ENCODE results near the gene HOOK1.

Gene HOOK1

GRCh38 chr1:59814901-59815825, at the start of gene HOOK1:
TSS of gene HOOK1 (plus strand) at chr1:59814949. CDS start at chr1:59815118, 169 bp downstream.
- peak; percentile 39 for DNase-seq

- DNase-seq, result no peak
Measured at GRCh38 chr1:59765011-59765730, 49.6 kb upstream of the HOOK1 start.

- DNase-seq, result no peak
Measured at GRCh38 chr1:59766227-59766855, 48.4 kb upstream of the HOOK1 start.

GRCh38 chr1:59767119-59767518, 47.6 kb upstream of the HOOK1 start:
- no peak for DNase-seq

GRCh38 chr1:59768792-59769735, 45.7 kb upstream of the HOOK1 start:
- DNase-seq, result peak; percentile 88

- no peak for DNase-seq
Measured at GRCh38 chr1:59769736-59770095, 45.0 kb upstream of the HOOK1 start.

GRCh38 chr1:59771361-59771760, 43.4 kb upstream of the HOOK1 start:
- DNase-seq, result no peak

DNA sequence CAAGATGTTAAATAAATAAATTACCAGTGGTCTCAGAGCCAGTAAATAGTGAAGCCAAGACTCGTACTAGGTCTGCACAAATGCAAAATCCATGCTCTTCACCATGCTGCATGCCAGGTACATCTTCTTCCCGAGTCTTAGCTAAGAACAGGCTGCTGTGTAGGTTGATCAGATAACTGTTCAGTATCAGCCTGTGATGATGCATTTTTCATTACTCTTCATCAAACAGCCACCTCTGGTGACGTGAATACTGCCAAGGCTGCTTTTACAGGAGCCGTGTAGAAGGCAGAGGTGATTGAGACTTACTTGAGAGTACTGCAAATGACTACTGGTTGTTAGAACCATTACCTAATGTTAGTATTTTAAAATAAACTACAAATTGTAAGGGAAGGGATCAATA, 39.3 kb upstream of the HOOK1 start:
- DNase-seq, result no peak

- DNase-seq, result no peak
Measured at GRCh38 chr1:59776960-59777852, 37.5 kb upstream of the HOOK1 start.

DNA sequence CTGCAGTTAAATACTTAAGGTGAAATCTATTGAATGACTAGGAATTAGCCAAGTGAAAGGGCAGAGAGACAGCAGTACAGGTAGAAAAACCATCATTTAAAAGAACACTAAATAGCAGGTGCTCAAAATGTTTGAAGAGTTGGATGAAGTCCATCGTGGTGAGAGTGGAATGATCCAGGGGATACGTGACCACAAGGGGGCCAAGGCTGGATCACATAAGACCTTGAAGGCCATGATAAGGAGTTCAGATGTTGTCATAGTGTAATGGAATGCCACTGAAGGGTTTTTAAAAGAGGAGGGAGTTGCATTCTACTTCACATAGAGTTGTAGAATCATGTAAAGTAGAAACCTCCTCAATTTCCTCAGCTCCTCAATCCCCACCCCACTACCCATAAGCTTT, 34.8 kb upstream of the HOOK1 start:
- DNase-seq, result no peak

GRCh38 chr1:59788825-59789224, 25.9 kb upstream of the HOOK1 start:
- no peak for DNase-seq

DNA sequence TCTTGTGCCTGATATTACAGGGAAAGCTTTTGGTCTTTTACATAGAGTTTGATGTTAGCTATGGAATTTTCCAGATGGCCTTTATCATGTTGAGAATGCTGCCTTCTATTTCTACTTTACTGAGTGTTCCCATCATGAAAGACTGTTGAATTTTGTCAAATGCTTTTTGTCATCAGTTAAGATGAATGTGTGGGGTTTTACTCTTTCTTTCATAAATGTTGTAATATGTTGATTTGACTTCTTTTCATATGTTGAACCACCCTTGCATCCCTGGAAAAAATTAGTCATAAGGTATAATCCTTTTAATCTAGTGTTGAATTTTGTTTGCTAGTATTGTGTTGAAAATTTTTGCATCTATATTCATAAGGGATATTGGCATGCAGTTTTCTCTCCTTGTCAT, 16.1 kb upstream of the HOOK1 start:
- no peak for DNase-seq

DNA sequence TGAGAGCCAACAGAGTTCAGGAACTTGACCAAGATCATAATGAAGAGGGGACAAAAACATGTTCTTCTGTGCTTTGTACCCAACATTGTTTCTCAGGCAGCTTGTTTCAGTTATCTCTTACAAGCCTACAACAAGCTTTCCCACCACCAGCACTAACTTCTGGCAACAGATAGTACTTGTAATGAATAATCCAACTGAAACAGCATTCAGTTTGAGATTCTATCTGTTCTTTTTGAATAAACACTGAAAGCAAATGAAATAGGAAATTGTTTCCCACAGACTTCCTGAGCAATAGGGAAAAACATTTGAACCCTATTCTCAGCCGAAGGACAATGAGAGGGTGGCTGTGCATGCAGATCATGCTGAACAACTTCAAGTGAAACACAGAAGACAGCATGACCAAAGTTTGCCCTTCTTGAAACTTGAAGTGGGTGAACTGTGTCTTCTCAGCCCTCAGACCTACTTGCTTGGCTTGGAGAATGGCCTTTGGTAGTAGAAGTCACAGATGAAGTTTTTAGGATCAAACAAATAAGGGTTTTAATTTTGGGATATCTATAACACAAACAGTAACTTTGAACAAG, 11.2 kb upstream of the HOOK1 start:
- DNase-seq, result no peak

DNA sequence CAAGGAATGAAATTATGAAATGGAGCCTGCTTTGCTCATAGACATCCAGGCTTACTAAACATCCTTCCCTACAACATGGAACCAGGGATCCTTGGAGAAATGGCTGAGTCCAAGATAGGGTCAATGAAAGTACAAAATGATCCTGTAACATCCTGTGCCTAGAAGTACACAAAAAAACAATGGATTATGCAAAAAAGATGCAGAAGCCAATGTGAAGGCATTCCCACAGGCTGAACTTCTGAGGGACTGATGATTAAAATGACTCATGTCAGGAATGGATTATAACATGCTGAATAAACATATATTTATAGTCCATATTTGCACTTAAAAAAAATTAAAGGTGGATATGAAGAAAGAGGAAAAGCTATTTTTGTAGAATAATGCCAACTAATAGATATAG, 10.4 kb upstream of the HOOK1 start:
- no peak for DNase-seq

DNA sequence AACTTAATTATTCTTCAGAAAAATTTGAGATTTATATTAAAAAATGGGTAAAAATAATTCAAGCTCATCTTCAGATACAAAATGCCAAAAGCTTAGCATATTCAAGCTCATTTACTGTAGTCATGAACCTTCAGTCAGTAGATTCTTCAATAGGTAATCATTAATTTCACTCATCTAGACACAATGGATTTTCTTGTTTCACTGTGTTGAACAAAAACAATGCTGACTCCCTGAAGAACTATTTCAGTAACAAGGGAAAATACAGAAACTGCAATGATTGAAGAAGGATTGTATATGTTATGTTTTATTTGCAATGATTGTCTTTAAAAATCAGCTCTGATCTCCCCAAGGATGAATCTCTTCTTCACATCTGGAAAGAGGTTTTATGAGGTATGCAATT, 9.2 kb upstream of the HOOK1 start:
- no peak for DNase-seq

- peak; percentile 99 for DNase-seq
Measured at GRCh38 chr1:59814180-59814900, 409 bp upstream of the HOOK1 start.

DNA sequence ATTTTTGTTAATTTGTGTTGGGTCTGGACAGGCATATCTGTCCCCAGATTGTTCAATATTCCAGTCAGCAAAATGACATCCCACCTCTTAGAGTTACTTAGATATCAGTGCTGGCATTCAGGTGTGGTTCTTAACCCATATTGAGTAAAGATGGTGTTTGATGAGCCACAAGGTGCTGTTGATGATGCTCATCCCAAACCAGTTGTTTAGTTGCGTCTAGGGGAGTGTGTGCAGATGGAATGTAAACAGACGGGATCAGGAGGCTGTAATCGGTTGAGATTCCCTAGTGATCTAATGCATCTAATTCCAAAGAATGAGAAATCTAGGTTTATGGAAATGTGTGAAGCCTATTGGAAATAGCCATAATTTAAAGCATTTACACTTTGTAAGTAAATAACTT, 1.1 kb downstream of the HOOK1 start:
- DNase-seq, result peak; percentile 57

- no peak for DNase-seq
Measured at GRCh38 chr1:59816318-59816878, 1.6 kb downstream of the HOOK1 start.

- DNase-seq, result no peak
Measured at GRCh38 chr1:59819566-59820438, 5.1 kb downstream of the HOOK1 start.
